ENCODE results near the gene CNBP. TPM values are rescaled to one million over a fixed set of nuclear protein-coding genes. Genes with fewer than 3 reads are reported as not detected.
"Not testable (repeated sequence)": the region's sequence is repeated elsewhere in the genome, so short reads cannot be mapped to it uniquely, and the experiment has no call there.

The CNBP gene
- total and polyA plus RNA-seq, 2 of the 13 experiments (the other 11 are each of a cell fraction or from before 2014, with no cell fraction given): 282 to 354 TPM

DNA sequence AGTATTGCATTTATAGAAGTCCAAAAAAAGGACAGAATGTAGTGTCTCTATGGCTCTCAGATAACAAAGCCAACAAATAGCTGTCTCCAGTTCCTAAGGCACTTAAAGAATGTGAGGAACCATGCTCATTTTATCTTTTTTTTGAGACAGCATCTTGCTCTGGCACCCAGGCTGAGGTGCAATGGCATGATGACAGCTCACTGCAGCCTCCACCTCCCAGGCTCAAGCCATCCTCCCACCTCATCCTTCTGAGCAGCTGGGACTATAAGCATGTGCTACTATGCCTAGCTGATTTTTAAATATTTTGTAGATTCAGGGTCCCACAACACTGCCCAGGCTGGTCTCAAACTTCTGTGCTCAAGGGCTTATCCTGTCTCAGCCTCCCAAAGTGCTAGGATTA lies 38.9 kb downstream of the CNBP start (continued):
- TF ChIP-seq, protein P1, sequence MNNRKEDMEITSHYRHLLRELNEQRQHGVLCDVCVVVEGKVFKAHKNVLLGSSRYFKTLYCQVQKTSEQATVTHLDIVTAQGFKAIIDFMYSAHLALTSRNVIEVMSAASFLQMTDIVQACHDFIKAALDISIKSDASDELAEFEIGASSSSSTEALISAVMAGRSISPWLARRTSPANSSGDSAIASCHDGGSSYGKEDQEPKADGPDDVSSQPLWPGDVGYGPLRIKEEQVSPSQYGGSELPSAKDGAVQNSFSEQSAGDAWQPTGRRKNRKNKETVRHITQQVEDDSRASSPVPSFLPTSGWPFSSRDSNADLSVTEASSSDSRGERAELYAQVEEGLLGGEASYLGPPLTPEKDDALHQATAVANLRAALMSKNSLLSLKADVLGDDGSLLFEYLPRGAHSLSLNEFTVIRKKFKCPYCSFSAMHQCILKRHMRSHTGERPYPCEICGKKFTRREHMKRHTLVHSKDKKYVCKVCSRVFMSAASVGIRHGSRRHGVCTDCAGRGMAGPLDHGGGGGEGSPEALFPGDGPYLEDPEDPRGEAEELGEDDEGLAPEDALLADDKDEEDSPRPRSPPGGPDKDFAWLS (CRISPR knock-in tag; IDR thresholded peaks at IDR 0.05; ENCODE audit: borderline replicate concordance): no peak
- TF ChIP-seq JUN (CRISPR knock-in tag; IDR thresholded peaks at IDR 0.05): no peak

GRCh38 chr3:129141011-129141410 lies 42.7 kb downstream of the CNBP start:
- H3K9ac ChIP-seq (ENCODE audit: insufficient read depth, low read depth, low read length); H2AFZ ChIP-seq (ENCODE audit: low read length); BruUV-seq (replicated peaks); H3K79me2 ChIP-seq (ENCODE audit: insufficient read depth, low read length); DNase-seq (ENCODE audit: low spot score); intact Hi-C loops (cut with micrococcal nuclease; ENCODE audit: unreplicated experiment); H3K4me2 ChIP-seq (ENCODE audit: low read depth, low read length); FAIRE-seq; H3K4me3 ChIP-seq (replicated peaks in 1 of 3; ENCODE audit: insufficient read depth in 1 of 3, low read depth in 2 of 3, low read length in 3 of 3); ATAC-seq; H3K9me3 ChIP-seq (ENCODE audit: low read length); H3K4me1 ChIP-seq (ENCODE audit: insufficient read depth, low read length); H3K27me3 ChIP-seq (ENCODE audit: control insufficient read depth in 1 of 2, insufficient read depth in 2 of 2, low read length in 2 of 2); in situ Hi-C loops (cut with HindIII; ENCODE audit: extremely low pct_ligation_motif_present, low pct_unique_long_range_greater_than_20kb); H3K27ac ChIP-seq (ENCODE audit: extremely low read length, insufficient read depth, low read length); POLR2A ChIA-PET; H4K20me1 ChIP-seq (ENCODE audit: insufficient read depth, low read length); CTCF ChIA-PET (ENCODE audit: low intra/inter-chr PET ratio, low total read pairs): not testable (repeated sequence)
- peaks cover 11 to 28% of the 10 kb centered on the region in 2 experiments; a peak in 4 of 5 replicates for H3K36me3 ChIP-seq (replicated peaks in 1 of 2; ENCODE audit: control insufficient read depth in 1 of 2, insufficient read depth in 2 of 2, low read length in 2 of 2)
- WGBS (ENCODE audit: low lambda C conversion rate): 95% methylated on average over 5 of the region's 5 CpGs

GRCh38 chr3:129139911-129140310 lies 43.8 kb downstream of the CNBP start:
- no peak for FAIRE-seq
- WGBS (ENCODE audit: low lambda C conversion rate): 50% methylated on average over 1 of the region's 1 CpG
- H3K4me2 ChIP-seq (ENCODE audit: low read depth, low read length): no peak overlapping the region
- no peaks in the 10 kb centered on the region for H3K27me3 ChIP-seq (ENCODE audit: control insufficient read depth in 1 of 2, insufficient read depth in 2 of 2, low read length in 2 of 2)
- H3K9me3 ChIP-seq (ENCODE audit: low read length): no peaks in the 10 kb centered on the region
- ChIA-PET CTCF (ENCODE audit: low intra/inter-chr PET ratio, low total read pairs) (no interaction called here), POLR2A (no interaction called here)
- H3K36me3 ChIP-seq (replicated peaks in 1 of 2; ENCODE audit: control insufficient read depth in 1 of 2, insufficient read depth in 2 of 2, low read length in 2 of 2): peaks cover 7 to 23% of the 10 kb centered on the region in 2 experiments; a peak in 4 of 5 replicates
- ATAC-seq: no peak
- in situ Hi-C loops (cut with HindIII; ENCODE audit: extremely low pct_ligation_motif_present, low pct_unique_long_range_greater_than_20kb): no loop called here
- H4K20me1 ChIP-seq (ENCODE audit: insufficient read depth, low read length): no peaks in the 10 kb centered on the region
- H3K79me2 ChIP-seq (ENCODE audit: insufficient read depth, low read length): no peaks in the 10 kb centered on the region
- no TSS peak for BruUV-seq (replicated peaks)
- no peak overlapping the region for H3K9ac ChIP-seq (ENCODE audit: insufficient read depth, low read depth, low read length)
- intact Hi-C loops (cut with micrococcal nuclease; ENCODE audit: unreplicated experiment): no loop called here
- no peak overlapping the region for H2AFZ ChIP-seq (ENCODE audit: low read length)
- DNase-seq (ENCODE audit: low spot score): no peak
- no peak overlapping the region for H3K27ac ChIP-seq (ENCODE audit: extremely low read length, insufficient read depth, low read length)
- no peaks in the 10 kb centered on the region for H3K4me1 ChIP-seq (ENCODE audit: insufficient read depth, low read length)
- H3K4me3 ChIP-seq (replicated peaks in 1 of 3; ENCODE audit: insufficient read depth in 1 of 3, low read depth in 2 of 3, low read length in 3 of 3): no peak overlapping the region
- no peak for TF ChIP-seq ZNF703 (CRISPR knock-in tag; IDR thresholded peaks at IDR 0.05; ENCODE audit: borderline replicate concordance)
- TF ChIP-seq ZNF672 (CRISPR knock-in tag; IDR thresholded peaks at IDR 0.05): no peak
- no peak for TF ChIP-seq ATRX (CRISPR knock-in tag; IDR thresholded peaks at IDR 0.05; ENCODE audit: borderline replicate concordance)
- TF ChIP-seq, protein P2, sequence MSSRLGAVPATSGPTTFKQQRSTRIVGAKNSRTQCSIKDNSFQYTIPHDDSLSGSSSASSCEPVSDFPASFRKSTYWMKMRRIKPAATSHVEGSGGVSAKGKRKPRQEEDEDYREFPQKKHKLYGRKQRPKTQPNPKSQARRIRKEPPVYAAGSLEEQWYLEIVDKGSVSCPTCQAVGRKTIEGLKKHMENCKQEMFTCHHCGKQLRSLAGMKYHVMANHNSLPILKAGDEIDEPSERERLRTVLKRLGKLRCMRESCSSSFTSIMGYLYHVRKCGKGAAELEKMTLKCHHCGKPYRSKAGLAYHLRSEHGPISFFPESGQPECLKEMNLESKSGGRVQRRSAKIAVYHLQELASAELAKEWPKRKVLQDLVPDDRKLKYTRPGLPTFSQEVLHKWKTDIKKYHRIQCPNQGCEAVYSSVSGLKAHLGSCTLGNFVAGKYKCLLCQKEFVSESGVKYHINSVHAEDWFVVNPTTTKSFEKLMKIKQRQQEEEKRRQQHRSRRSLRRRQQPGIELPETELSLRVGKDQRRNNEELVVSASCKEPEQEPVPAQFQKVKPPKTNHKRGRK (CRISPR knock-in tag; IDR thresholded peaks at IDR 0.05): no peak
- TF ChIP-seq ZSCAN20 (CRISPR knock-in tag; IDR thresholded peaks at IDR 0.05; ENCODE audit: borderline replicate concordance): no peak
- TF ChIP-seq ZEB1 (IDR thresholded peaks at IDR 0.05; ENCODE audit: insufficient replicate concordance, low read depth): no peak
- no peak for TF ChIP-seq ZNF333 (CRISPR knock-in tag; IDR thresholded peaks at IDR 0.05; ENCODE audit: borderline replicate concordance)

Measured in HepG2 (cell line).